ENCODE results near the gene SGO2.
A peak's percentile ranks its signal among the peaks of the same experiment; 100 is the strongest.

Gene SGO2

GRCh38 chr2:200506679-200507078 is 19.3 kb upstream of the SGO2 start:
- Histone ChIP-seq H4K8ac (ENCODE audit: low read depth, low read length) (no peak overlapping the region), H3K9me3 (ENCODE audit: insufficient read depth, low read depth, low read length) (no peaks in the 10 kb centered on the region), H3K23ac (ENCODE audit: low read length) (no peak overlapping the region), H3K79me2 (ENCODE audit: control insufficient read depth, insufficient read depth, low read length, poor library complexity) (peaks cover 7% of the 10 kb centered on the region), H2BK12ac (ENCODE audit: low read length) (no peak overlapping the region), H2AK5ac (ENCODE audit: low read length) (no peak overlapping the region), H3K79me1 (ENCODE audit: low read length) (peaks cover 10% of the 10 kb centered on the region), H4K91ac (ENCODE audit: low read depth, low read length) (no peak overlapping the region), H2BK5ac (ENCODE audit: low read depth, low read length, poor library complexity) (no peak overlapping the region), H3K4ac (ENCODE audit: low read depth, low read length) (no peak overlapping the region), H3K36me3 (ENCODE audit: control insufficient read depth in 1 of 2, insufficient read depth in 2 of 2, low read length in 2 of 2) (peaks cover 0 to 4% of the 10 kb centered on the region in 2 experiments), H3K4me3 (ENCODE audit: low read depth, low read length) (no peak overlapping the region), H3K27ac (ENCODE audit: low read depth, low read length) (no peak overlapping the region), H2BK120ac (ENCODE audit: insufficient read depth, low read length, poor library complexity) (no peak overlapping the region), H3K9ac (ENCODE audit: low read length) (no peak overlapping the region), H3K4me2 (ENCODE audit: low read length) (no peak overlapping the region), H2AFZ (ENCODE audit: insufficient read depth, low read length, poor library complexity) (no peak overlapping the region), H3K14ac (ENCODE audit: low read length) (no peak overlapping the region), H3K27me3 (ENCODE audit: insufficient read depth, low read length) (no peaks in the 10 kb centered on the region), H3K4me1 (ENCODE audit: control insufficient read depth in 1 of 2, insufficient read depth in 2 of 2, low read length in 2 of 2) (peaks cover 4 to 8% of the 10 kb centered on the region in 2 experiments), H4K12ac (ENCODE audit: low read depth, low read length) (no peak overlapping the region), H3K18ac (ENCODE audit: low read length) (no peak overlapping the region)
- DNase-seq, result no peak
- no CpG with 5 or more reads among the region's 9 CpGs for WGBS (ENCODE audit: extremely low coverage, insufficient coverage, insufficient read length)

- Histone ChIP-seq H3K27me3 (ENCODE audit: insufficient read depth, low read length) (no peaks in the 10 kb centered on the region), H2AFZ (ENCODE audit: insufficient read depth, low read length, poor library complexity) (no peak overlapping the region), H3K14ac (ENCODE audit: low read length) (no peak overlapping the region), H3K9ac (ENCODE audit: low read length) (no peak overlapping the region), H2BK120ac (ENCODE audit: insufficient read depth, low read length, poor library complexity) (no peak overlapping the region), H3K9me3 (ENCODE audit: insufficient read depth, low read depth, low read length) (no peaks in the 10 kb centered on the region), H4K12ac (ENCODE audit: low read depth, low read length) (no peak overlapping the region), H4K8ac (ENCODE audit: low read depth, low read length) (no peak overlapping the region), H3K4ac (ENCODE audit: low read depth, low read length) (no peak overlapping the region), H3K79me2 (ENCODE audit: control insufficient read depth, insufficient read depth, low read length, poor library complexity) (peaks cover 7% of the 10 kb centered on the region), H2BK5ac (ENCODE audit: low read depth, low read length, poor library complexity) (no peak overlapping the region), H3K4me1 (ENCODE audit: control insufficient read depth in 1 of 2, insufficient read depth in 2 of 2, low read length in 2 of 2) (peaks cover 4 to 8% of the 10 kb centered on the region in 2 experiments), H2BK12ac (ENCODE audit: low read length) (no peak overlapping the region), H2AK5ac (ENCODE audit: low read length) (no peak overlapping the region), H3K23ac (ENCODE audit: low read length) (no peak overlapping the region), H3K27ac (ENCODE audit: low read depth, low read length) (no peak overlapping the region), H4K91ac (ENCODE audit: low read depth, low read length) (no peak overlapping the region), H3K4me2 (ENCODE audit: low read length) (no peak overlapping the region), H3K18ac (ENCODE audit: low read length) (no peak overlapping the region), H3K36me3 (ENCODE audit: control insufficient read depth in 1 of 2, insufficient read depth in 2 of 2, low read length in 2 of 2) (peaks cover 0 to 4% of the 10 kb centered on the region in 2 experiments), H3K79me1 (ENCODE audit: low read length) (peaks cover 10% of the 10 kb centered on the region), H3K4me3 (ENCODE audit: low read depth, low read length) (no peak overlapping the region)
- 100% methylated on average over 1 of the region's 2 CpGs for WGBS (ENCODE audit: extremely low coverage, insufficient coverage, insufficient read length)
- DNase-seq, result no peak
These were observed 18.8 kb upstream of the SGO2 start for GRCh38 chr2:200507179-200507578.

GRCh38 chr2:200509235-200509611 is 16.8 kb upstream of the SGO2 start:
- Histone ChIP-seq H2AFZ (ENCODE audit: insufficient read depth, low read length, poor library complexity) (peak overlapping the region; percentile 80), H3K36me3 (ENCODE audit: control insufficient read depth in 1 of 2, insufficient read depth in 2 of 2, low read length in 2 of 2) (peaks cover 0 to under 1% of the 10 kb centered on the region in 2 experiments), H3K4me1 (ENCODE audit: control insufficient read depth in 1 of 2, insufficient read depth in 2 of 2, low read length in 2 of 2) (peaks cover 4 to 8% of the 10 kb centered on the region in 2 experiments), H4K12ac (ENCODE audit: low read depth, low read length) (peak overlapping the region; percentile 91), H3K23ac (ENCODE audit: low read length) (no peak overlapping the region), H3K14ac (ENCODE audit: low read length) (peak overlapping the region; percentile 92), H4K91ac (ENCODE audit: low read depth, low read length) (peak overlapping the region; percentile 85), H2BK12ac (ENCODE audit: low read length) (peak overlapping the region; percentile 0), H2AK5ac (ENCODE audit: low read length) (peak overlapping the region; percentile 55), H3K27me3 (ENCODE audit: insufficient read depth, low read length) (no peaks in the 10 kb centered on the region), H3K18ac (ENCODE audit: low read length) (peak overlapping the region; percentile 18), H2BK120ac (ENCODE audit: insufficient read depth, low read length, poor library complexity) (peak overlapping the region; percentile 90), H3K4me2 (ENCODE audit: low read length) (peak overlapping the region; percentile 81), H3K4ac (ENCODE audit: low read depth, low read length) (peak overlapping the region; percentile 84), H3K27ac (ENCODE audit: low read depth, low read length) (no peak overlapping the region), H3K9me3 (ENCODE audit: insufficient read depth, low read depth, low read length) (no peaks in the 10 kb centered on the region), H4K8ac (ENCODE audit: low read depth, low read length) (peak overlapping the region; percentile 96), H2BK5ac (ENCODE audit: low read depth, low read length, poor library complexity) (no peak overlapping the region), H3K79me1 (ENCODE audit: low read length) (peaks cover 10% of the 10 kb centered on the region), H3K4me3 (ENCODE audit: low read depth, low read length) (peak overlapping the region; percentile 78), H3K9ac (ENCODE audit: low read length) (peak overlapping the region; percentile 99), H3K79me2 (ENCODE audit: control insufficient read depth, insufficient read depth, low read length, poor library complexity) (peaks cover 7% of the 10 kb centered on the region)
- DNase-seq, result no peak
- WGBS (ENCODE audit: extremely low coverage, insufficient coverage, insufficient read length), result no CpG with 5 or more reads among the region's 8 CpGs

GRCh38 chr2:200509612-200510433 is 16.2 kb upstream of the SGO2 start, which contains the start of gene KCTD18:
KCTD18 (minus strand) TSS chr2:200510068; CDS start chr2:200507016, 3,052 bp downstream.
- Histone ChIP-seq H3K9me3 (ENCODE audit: insufficient read depth, low read depth, low read length) (no peaks in the 10 kb centered on the region), H4K8ac (ENCODE audit: low read depth, low read length) (peak within 1 kb of the TSS; percentile 96), H3K27ac (ENCODE audit: low read depth, low read length) (no peak within 1 kb of the TSS), H3K23ac (ENCODE audit: low read length) (no peak within 1 kb of the TSS), H2AFZ (ENCODE audit: insufficient read depth, low read length, poor library complexity) (peak within 1 kb of the TSS; percentile 94), H3K27me3 (ENCODE audit: insufficient read depth, low read length) (no peaks in the 10 kb centered on the region), H2BK120ac (ENCODE audit: insufficient read depth, low read length, poor library complexity) (peak within 1 kb of the TSS; percentile 90), H3K36me3 (ENCODE audit: control insufficient read depth in 1 of 2, insufficient read depth in 2 of 2, low read length in 2 of 2) (no peaks in the 10 kb centered on the region), H3K4me2 (ENCODE audit: low read length) (peak within 1 kb of the TSS; percentile 81), H3K4me3 (ENCODE audit: low read depth, low read length) (peak within 1 kb of the TSS; percentile 78), H3K18ac (ENCODE audit: low read length) (peak within 1 kb of the TSS; percentile 83), H4K91ac (ENCODE audit: low read depth, low read length) (peak within 1 kb of the TSS; percentile 85), H2AK5ac (ENCODE audit: low read length) (peak within 1 kb of the TSS; percentile 55), H3K9ac (ENCODE audit: low read length) (peak within 1 kb of the TSS; percentile 99), H3K79me1 (ENCODE audit: low read length) (peaks cover 10% of the 10 kb centered on the region), H2BK5ac (ENCODE audit: low read depth, low read length, poor library complexity) (peak within 1 kb of the TSS; percentile 87), H3K14ac (ENCODE audit: low read length) (peak within 1 kb of the TSS; percentile 92), H4K12ac (ENCODE audit: low read depth, low read length) (peak within 1 kb of the TSS; percentile 96), H3K79me2 (ENCODE audit: control insufficient read depth, insufficient read depth, low read length, poor library complexity) (peaks cover 7% of the 10 kb centered on the region), H3K4ac (ENCODE audit: low read depth, low read length) (peak within 1 kb of the TSS; percentile 84), H3K4me1 (ENCODE audit: control insufficient read depth in 1 of 2, insufficient read depth in 2 of 2, low read length in 2 of 2) (peaks cover 4 to 8% of the 10 kb centered on the region in 2 experiments), H2BK12ac (ENCODE audit: low read length) (peak within 1 kb of the TSS; percentile 45)
- DNase-seq, result peak; percentile 80 to 92
- WGBS (ENCODE audit: extremely low coverage, insufficient coverage, insufficient read length), result no CpG with 5 or more reads among the region's 78 CpGs

All from trophoblast cell (in vitro differentiated cells and primary cell).